ENCODE measurements around the gene POC1A. TPM values are rescaled to one million over a fixed set of nuclear protein-coding genes. Genes with fewer than 3 reads are reported as not detected.

POC1A gene
- total RNA-seq, 1 experiment from 2014 or later = 32.2 TPM

- Histone ChIP-seq H3K4me1 (no peaks in the 10 kb centered on the region), H3K9me3 (no peaks in the 10 kb centered on the region), H3K36me3 (ENCODE audit: control insufficient read depth, insufficient read depth, low read length) (no peaks in the 10 kb centered on the region), H3K27me3 (replicated peaks; ENCODE audit: control insufficient read depth, insufficient read depth, low read length) (no peaks in the 10 kb centered on the region), H3K4me3 (ENCODE audit: low read depth, low read length) (no peak overlapping the region)
- Mint-ChIP-seq H3K27ac (ENCODE audit: unreplicated experiment) (no peak overlapping the region), H3K4me3 (ENCODE audit: unreplicated experiment) (no peak overlapping the region), H3K27me3 (ENCODE audit: insufficient read depth, unreplicated experiment) (no peaks in the 10 kb centered on the region), H3K36me3 (ENCODE audit: insufficient read depth, unreplicated experiment) (no peaks in the 10 kb centered on the region), H3K9me3 (ENCODE audit: unreplicated experiment) (no peaks in the 10 kb centered on the region), H3K4me1 (ENCODE audit: low read depth, unreplicated experiment) (no peaks in the 10 kb centered on the region)
- DNase-seq = no peak
- no peak for TF ChIP-seq CTCF (IDR thresholded peaks at IDR 0.05; ENCODE audit: insufficient read depth in 1 of 2, low read depth in 1 of 2, low read length in 1 of 2, severe bottlenecking in 1 of 2, unreplicated experiment in 1 of 2)
- intact Hi-C loops (cut with micrococcal nuclease; ENCODE audit: unreplicated experiment) = no loop called here
- CTCF ChIA-PET = no interaction called here
- POLR2A ChIA-PET = no interaction called here
- no TSS peak for BruUV-seq (replicated peaks)
Observed at GRCh38 chr3:52064561-52064960, 89.7 kb downstream of the POC1A start.

GRCh38 chr3:52063026-52063723 is 91.0 kb downstream of the POC1A start:
- no peaks in the 10 kb centered on the region for H3K9me3 ChIP-seq
- H3K4me1 Mint-ChIP-seq (ENCODE audit: low read depth, unreplicated experiment) = no peaks in the 10 kb centered on the region
- POLR2A ChIA-PET = no interaction called here
- no peaks in the 10 kb centered on the region for H3K36me3 Mint-ChIP-seq (ENCODE audit: insufficient read depth, unreplicated experiment)
- no peaks in the 10 kb centered on the region for H3K27me3 ChIP-seq (replicated peaks; ENCODE audit: control insufficient read depth, insufficient read depth, low read length)
- H3K27ac Mint-ChIP-seq (ENCODE audit: unreplicated experiment) = no peak overlapping the region
- CTCF ChIA-PET = interaction anchor here (0.6 kb wide), 1 partner anchor 31 kb away, joined by 3 read pairs; no protein-coding TSS in a partner anchor
- no peaks in the 10 kb centered on the region for H3K36me3 ChIP-seq (ENCODE audit: control insufficient read depth, insufficient read depth, low read length)
- H3K4me3 Mint-ChIP-seq (ENCODE audit: unreplicated experiment) = no peak overlapping the region
- DNase-seq = no peak
- H3K4me3 ChIP-seq (ENCODE audit: low read depth, low read length) = no peak overlapping the region
- no peaks in the 10 kb centered on the region for H3K9me3 Mint-ChIP-seq (ENCODE audit: unreplicated experiment)
- no peaks in the 10 kb centered on the region for H3K4me1 ChIP-seq
- intact Hi-C loops (cut with micrococcal nuclease; ENCODE audit: unreplicated experiment) = no loop called here
- H3K27me3 Mint-ChIP-seq (ENCODE audit: insufficient read depth, unreplicated experiment) = no peaks in the 10 kb centered on the region
- no peak for TF ChIP-seq CTCF (IDR thresholded peaks at IDR 0.05; ENCODE audit: insufficient read depth in 1 of 2, low read depth in 1 of 2, low read length in 1 of 2, severe bottlenecking in 1 of 2, unreplicated experiment in 1 of 2)
- no TSS peak for BruUV-seq (replicated peaks)

- Mint-ChIP-seq H3K9me3 (ENCODE audit: unreplicated experiment) (no peaks in the 10 kb centered on the region), H3K27ac (ENCODE audit: unreplicated experiment) (no peak overlapping the region), H3K4me1 (ENCODE audit: low read depth, unreplicated experiment) (no peaks in the 10 kb centered on the region), H3K36me3 (ENCODE audit: insufficient read depth, unreplicated experiment) (no peaks in the 10 kb centered on the region), H3K27me3 (ENCODE audit: insufficient read depth, unreplicated experiment) (no peaks in the 10 kb centered on the region), H3K4me3 (ENCODE audit: unreplicated experiment) (no peak overlapping the region)
- POLR2A ChIA-PET = no interaction called here
- Histone ChIP-seq H3K36me3 (ENCODE audit: control insufficient read depth, insufficient read depth, low read length) (no peaks in the 10 kb centered on the region), H3K9me3 (no peaks in the 10 kb centered on the region), H3K4me1 (peaks cover 4% of the 10 kb centered on the region; the same call in 1 of the 2 replicates), H3K4me3 (ENCODE audit: low read depth, low read length) (no peak overlapping the region), H3K27me3 (replicated peaks; ENCODE audit: control insufficient read depth, insufficient read depth, low read length) (no peaks in the 10 kb centered on the region)
- no peak for TF ChIP-seq CTCF (IDR thresholded peaks at IDR 0.05; ENCODE audit: insufficient read depth in 1 of 2, low read depth in 1 of 2, low read length in 1 of 2, severe bottlenecking in 1 of 2, unreplicated experiment in 1 of 2)
- no peak for DNase-seq
- no TSS peak for BruUV-seq (replicated peaks)
- intact Hi-C loops (cut with micrococcal nuclease; ENCODE audit: unreplicated experiment) = no loop called here
- CTCF ChIA-PET = interaction anchor here (0.6 kb wide), 1 partner anchor 31 kb away, joined by 3 read pairs; no protein-coding TSS in a partner anchor
Observed at GRCh38 chr3:52062505-52062904, 91.7 kb downstream of the POC1A start.

All from Caco-2 (cell line).